Measurements from ENCODE around the gene GLUL.

DNA sequence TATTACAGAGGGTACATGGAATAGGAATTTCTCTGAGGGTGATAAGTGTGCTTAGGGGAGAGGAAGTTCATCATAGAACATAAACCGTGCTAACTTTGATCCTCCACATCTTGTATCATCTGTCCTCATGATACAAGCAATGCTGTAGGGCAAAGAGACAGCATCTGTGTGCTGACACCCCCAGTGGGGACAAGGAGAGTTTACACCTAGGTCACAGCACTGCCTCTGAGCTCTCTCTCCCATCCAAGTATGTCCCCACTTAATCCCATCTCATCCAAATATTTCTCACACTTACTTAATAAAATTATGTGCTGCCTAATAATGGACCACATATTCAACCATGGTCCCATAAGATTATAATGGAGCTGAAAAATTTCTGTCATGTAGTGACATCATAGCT lies 13.2 kb upstream of the GLUL start:
- TF ChIP-seq, protein P1, sequence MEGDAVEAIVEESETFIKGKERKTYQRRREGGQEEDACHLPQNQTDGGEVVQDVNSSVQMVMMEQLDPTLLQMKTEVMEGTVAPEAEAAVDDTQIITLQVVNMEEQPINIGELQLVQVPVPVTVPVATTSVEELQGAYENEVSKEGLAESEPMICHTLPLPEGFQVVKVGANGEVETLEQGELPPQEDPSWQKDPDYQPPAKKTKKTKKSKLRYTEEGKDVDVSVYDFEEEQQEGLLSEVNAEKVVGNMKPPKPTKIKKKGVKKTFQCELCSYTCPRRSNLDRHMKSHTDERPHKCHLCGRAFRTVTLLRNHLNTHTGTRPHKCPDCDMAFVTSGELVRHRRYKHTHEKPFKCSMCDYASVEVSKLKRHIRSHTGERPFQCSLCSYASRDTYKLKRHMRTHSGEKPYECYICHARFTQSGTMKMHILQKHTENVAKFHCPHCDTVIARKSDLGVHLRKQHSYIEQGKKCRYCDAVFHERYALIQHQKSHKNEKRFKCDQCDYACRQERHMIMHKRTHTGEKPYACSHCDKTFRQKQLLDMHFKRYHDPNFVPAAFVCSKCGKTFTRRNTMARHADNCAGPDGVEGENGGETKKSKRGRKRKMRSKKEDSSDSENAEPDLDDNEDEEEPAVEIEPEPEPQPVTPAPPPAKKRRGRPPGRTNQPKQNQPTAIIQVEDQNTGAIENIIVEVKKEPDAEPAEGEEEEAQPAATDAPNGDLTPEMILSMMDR (IDR thresholded peaks at IDR 0.05; ENCODE audit: low read depth, low read length): peak; percentile 11
- no peak for TF ChIP-seq EZH2phosphoT487 (IDR thresholded peaks at IDR 0.05; ENCODE audit: low read depth)
